ENCODE measurements around the gene MAST2.
A peak's percentile ranks its signal among the peaks of the same experiment; 100 is the strongest.

Gene MAST2

GRCh38 chr1:45914836-45915235 lies 111.4 kb downstream of the MAST2 start:
- Histone ChIP-seq H2AK5ac (ENCODE audit: low read length) (no peak overlapping the region), H4K91ac (ENCODE audit: low read depth, low read length) (no peak overlapping the region), H2BK5ac (ENCODE audit: low read depth, low read length, poor library complexity) (peak overlapping the region; percentile 21), H3K9ac (ENCODE audit: low read length) (no peak overlapping the region), H3K9me3 (ENCODE audit: insufficient read depth, low read depth, low read length) (no peaks in the 10 kb centered on the region), H2BK120ac (ENCODE audit: insufficient read depth, low read length, poor library complexity) (peak overlapping the region; percentile 22), H2AFZ (ENCODE audit: insufficient read depth, low read length, poor library complexity) (no peak overlapping the region), H3K79me2 (ENCODE audit: control insufficient read depth, insufficient read depth, low read length, poor library complexity) (no peaks in the 10 kb centered on the region), H3K18ac (ENCODE audit: low read length) (peak overlapping the region; percentile 65), H3K79me1 (ENCODE audit: low read length) (peaks cover 5% of the 10 kb centered on the region), H3K27ac (ENCODE audit: low read depth, low read length) (no peak overlapping the region), H3K36me3 (ENCODE audit: control insufficient read depth in 1 of 2, insufficient read depth in 2 of 2, low read length in 2 of 2) (no peaks in the 10 kb centered on the region), H3K27me3 (ENCODE audit: insufficient read depth, low read length) (no peaks in the 10 kb centered on the region), H3K23ac (ENCODE audit: low read length) (no peak overlapping the region), H3K4me1 (ENCODE audit: control insufficient read depth in 1 of 2, insufficient read depth in 2 of 2, low read length in 2 of 2) (peaks cover 5% of the 10 kb centered on the region in 2 experiments), H3K4me2 (ENCODE audit: low read length) (no peak overlapping the region), H4K12ac (ENCODE audit: low read depth, low read length) (no peak overlapping the region), H3K14ac (ENCODE audit: low read length) (peak overlapping the region; percentile 66), H2BK12ac (ENCODE audit: low read length) (peak overlapping the region; percentile 89), H3K4ac (ENCODE audit: low read depth, low read length) (peak overlapping the region; percentile 75), H3K4me3 (ENCODE audit: low read depth, low read length) (no peak overlapping the region), H4K8ac (ENCODE audit: low read depth, low read length) (peak overlapping the region; percentile 38)
- no CpG with 5 or more reads among the region's 1 CpG for WGBS (ENCODE audit: extremely low coverage, insufficient coverage, insufficient read length)
- DNase-seq = no peak

- Histone ChIP-seq H3K23ac (ENCODE audit: low read length) (no peak overlapping the region), H2AK5ac (ENCODE audit: low read length) (no peak overlapping the region), H3K27me3 (ENCODE audit: insufficient read depth, low read length) (no peaks in the 10 kb centered on the region), H3K14ac (ENCODE audit: low read length) (no peak overlapping the region), H3K79me2 (ENCODE audit: control insufficient read depth, insufficient read depth, low read length, poor library complexity) (no peaks in the 10 kb centered on the region), H4K91ac (ENCODE audit: low read depth, low read length) (no peak overlapping the region), H3K9me3 (ENCODE audit: insufficient read depth, low read depth, low read length) (no peaks in the 10 kb centered on the region), H4K12ac (ENCODE audit: low read depth, low read length) (no peak overlapping the region), H3K4me2 (ENCODE audit: low read length) (no peak overlapping the region), H3K18ac (ENCODE audit: low read length) (no peak overlapping the region), H2BK5ac (ENCODE audit: low read depth, low read length, poor library complexity) (no peak overlapping the region), H4K8ac (ENCODE audit: low read depth, low read length) (no peak overlapping the region), H3K9ac (ENCODE audit: low read length) (no peak overlapping the region), H2BK120ac (ENCODE audit: insufficient read depth, low read length, poor library complexity) (no peak overlapping the region), H3K27ac (ENCODE audit: low read depth, low read length) (no peak overlapping the region), H3K4ac (ENCODE audit: low read depth, low read length) (no peak overlapping the region), H2BK12ac (ENCODE audit: low read length) (no peak overlapping the region), H3K79me1 (ENCODE audit: low read length) (no peaks in the 10 kb centered on the region), H3K36me3 (ENCODE audit: control insufficient read depth in 1 of 2, insufficient read depth in 2 of 2, low read length in 2 of 2) (no peaks in the 10 kb centered on the region), H3K4me3 (ENCODE audit: low read depth, low read length) (no peak overlapping the region), H2AFZ (ENCODE audit: insufficient read depth, low read length, poor library complexity) (no peak overlapping the region), H3K4me1 (ENCODE audit: control insufficient read depth in 1 of 2, insufficient read depth in 2 of 2, low read length in 2 of 2) (peaks cover 0 to 4% of the 10 kb centered on the region in 2 experiments)
- no peak for DNase-seq
- WGBS (ENCODE audit: extremely low coverage, insufficient coverage, insufficient read length) = no CpG with 5 or more reads among the region's 10 CpGs
These were observed 119.0 kb downstream of the MAST2 start for GRCh38 chr1:45922374-45922773.

- no CpG with 5 or more reads among the region's 8 CpGs for WGBS (ENCODE audit: extremely low coverage, insufficient coverage, insufficient read length)
- no peak overlapping the region for H4K12ac ChIP-seq (ENCODE audit: low read depth, low read length)
- H3K14ac ChIP-seq (ENCODE audit: low read length) = no peak overlapping the region
- H3K9ac ChIP-seq (ENCODE audit: low read length) = no peak overlapping the region
- H4K91ac ChIP-seq (ENCODE audit: low read depth, low read length) = no peak overlapping the region
- DNase-seq = no peak
- no peak overlapping the region for H3K23ac ChIP-seq (ENCODE audit: low read length)
- H3K4me3 ChIP-seq (ENCODE audit: low read depth, low read length) = no peak overlapping the region
- peaks cover 0 to 4% of the 10 kb centered on the region in 2 experiments for H3K4me1 ChIP-seq (ENCODE audit: control insufficient read depth in 1 of 2, insufficient read depth in 2 of 2, low read length in 2 of 2)
- no peaks in the 10 kb centered on the region for H3K36me3 ChIP-seq (ENCODE audit: control insufficient read depth in 1 of 2, insufficient read depth in 2 of 2, low read length in 2 of 2)
- no peaks in the 10 kb centered on the region for H3K79me1 ChIP-seq (ENCODE audit: low read length)
- no peak overlapping the region for H4K8ac ChIP-seq (ENCODE audit: low read depth, low read length)
- H2BK5ac ChIP-seq (ENCODE audit: low read depth, low read length, poor library complexity) = no peak overlapping the region
- H3K27me3 ChIP-seq (ENCODE audit: insufficient read depth, low read length) = no peaks in the 10 kb centered on the region
- no peak overlapping the region for H2AK5ac ChIP-seq (ENCODE audit: low read length)
- no peaks in the 10 kb centered on the region for H3K9me3 ChIP-seq (ENCODE audit: insufficient read depth, low read depth, low read length)
- no peaks in the 10 kb centered on the region for H3K79me2 ChIP-seq (ENCODE audit: control insufficient read depth, insufficient read depth, low read length, poor library complexity)
- no peak overlapping the region for H3K4me2 ChIP-seq (ENCODE audit: low read length)
- H2BK120ac ChIP-seq (ENCODE audit: insufficient read depth, low read length, poor library complexity) = no peak overlapping the region
- no peak overlapping the region for H3K4ac ChIP-seq (ENCODE audit: low read depth, low read length)
- no peak overlapping the region for H2BK12ac ChIP-seq (ENCODE audit: low read length)
- no peak overlapping the region for H3K18ac ChIP-seq (ENCODE audit: low read length)
- no peak overlapping the region for H3K27ac ChIP-seq (ENCODE audit: low read depth, low read length)
- no peak overlapping the region for H2AFZ ChIP-seq (ENCODE audit: insufficient read depth, low read length, poor library complexity)
These were observed 119.4 kb downstream of the MAST2 start for GRCh38 chr1:45922813-45923212.

- no peak overlapping the region for H2AFZ ChIP-seq (ENCODE audit: insufficient read depth, low read length, poor library complexity)
- no peak overlapping the region for H3K27ac ChIP-seq (ENCODE audit: low read depth, low read length)
- H3K36me3 ChIP-seq (ENCODE audit: control insufficient read depth in 1 of 2, insufficient read depth in 2 of 2, low read length in 2 of 2) = no peaks in the 10 kb centered on the region
- no peak overlapping the region for H3K18ac ChIP-seq (ENCODE audit: low read length)
- no peak overlapping the region for H3K4ac ChIP-seq (ENCODE audit: low read depth, low read length)
- no peak overlapping the region for H2AK5ac ChIP-seq (ENCODE audit: low read length)
- no peaks in the 10 kb centered on the region for H3K79me1 ChIP-seq (ENCODE audit: low read length)
- no peak overlapping the region for H3K4me3 ChIP-seq (ENCODE audit: low read depth, low read length)
- H3K4me2 ChIP-seq (ENCODE audit: low read length) = no peak overlapping the region
- no peaks in the 10 kb centered on the region for H3K9me3 ChIP-seq (ENCODE audit: insufficient read depth, low read depth, low read length)
- no peak overlapping the region for H4K12ac ChIP-seq (ENCODE audit: low read depth, low read length)
- peaks cover 0 to 4% of the 10 kb centered on the region in 2 experiments for H3K4me1 ChIP-seq (ENCODE audit: control insufficient read depth in 1 of 2, insufficient read depth in 2 of 2, low read length in 2 of 2)
- H3K23ac ChIP-seq (ENCODE audit: low read length) = no peak overlapping the region
- H3K27me3 ChIP-seq (ENCODE audit: insufficient read depth, low read length) = no peaks in the 10 kb centered on the region
- H3K14ac ChIP-seq (ENCODE audit: low read length) = no peak overlapping the region
- no peak overlapping the region for H4K91ac ChIP-seq (ENCODE audit: low read depth, low read length)
- H3K9ac ChIP-seq (ENCODE audit: low read length) = no peak overlapping the region
- no peak overlapping the region for H2BK5ac ChIP-seq (ENCODE audit: low read depth, low read length, poor library complexity)
- H2BK12ac ChIP-seq (ENCODE audit: low read length) = no peak overlapping the region
- WGBS (ENCODE audit: extremely low coverage, insufficient coverage, insufficient read length) = no CpG with 5 or more reads among the region's 4 CpGs
- no peak for DNase-seq
- no peaks in the 10 kb centered on the region for H3K79me2 ChIP-seq (ENCODE audit: control insufficient read depth, insufficient read depth, low read length, poor library complexity)
- no peak overlapping the region for H4K8ac ChIP-seq (ENCODE audit: low read depth, low read length)
- H2BK120ac ChIP-seq (ENCODE audit: insufficient read depth, low read length, poor library complexity) = no peak overlapping the region
These were observed 119.9 kb downstream of the MAST2 start for GRCh38 chr1:45923343-45923742.
